ENCODE data around the gene ZNF655.
A peak's percentile ranks its signal among the peaks of the same experiment; 100 is the strongest.

ZNF655 gene, protein sequence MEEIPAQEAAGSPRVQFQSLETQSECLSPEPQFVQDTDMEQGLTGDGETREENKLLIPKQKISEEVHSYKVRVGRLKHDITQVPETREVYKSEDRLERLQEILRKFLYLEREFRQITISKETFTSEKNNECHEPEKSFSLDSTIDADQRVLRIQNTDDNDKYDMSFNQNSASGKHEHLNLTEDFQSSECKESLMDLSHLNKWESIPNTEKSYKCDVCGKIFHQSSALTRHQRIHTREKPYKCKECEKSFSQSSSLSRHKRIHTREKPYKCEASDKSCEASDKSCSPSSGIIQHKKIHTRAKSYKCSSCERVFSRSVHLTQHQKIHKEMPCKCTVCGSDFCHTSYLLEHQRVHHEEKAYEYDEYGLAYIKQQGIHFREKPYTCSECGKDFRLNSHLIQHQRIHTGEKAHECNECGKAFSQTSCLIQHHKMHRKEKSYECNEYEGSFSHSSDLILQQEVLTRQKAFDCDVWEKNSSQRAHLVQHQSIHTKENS

GRCh38 chr7:99558306-99559174, at the start of gene ZNF655:
TSS of gene ZNF655 (plus strand) at chr7:99558642. CDS start at chr7:99560560, 1,918 bp downstream.
- in situ Hi-C loops (cut with HindIII; ENCODE audit: low sequenced_read_pairs) = loop anchor here (5.0 kb wide), 1 partner anchor 81 kb away; no protein-coding TSS in a partner anchor
- H3K4me3 ChIP-seq (ENCODE audit: low read depth, low read length) = peak within 1 kb of the TSS; percentile 97
- DNase-seq (ENCODE audit: low read depth) = peak; percentile 59
- TF ChIP-seq CTCF (IDR thresholded peaks at IDR 0.05; ENCODE audit: low read depth, low read length, missing control alignments) = no peak

- no peak overlapping the region for H3K4me3 ChIP-seq (ENCODE audit: low read depth, low read length)
- DNase-seq (ENCODE audit: low read depth) = no peak
- TF ChIP-seq CTCF (IDR thresholded peaks at IDR 0.05; ENCODE audit: low read depth, low read length, missing control alignments) = no peak
- in situ Hi-C loops (cut with HindIII; ENCODE audit: low sequenced_read_pairs) = no loop called here
These were observed 44.4 kb upstream of the ZNF655 start for GRCh38 chr7:99514050-99514449.

GRCh38 chr7:99521399-99521798, 37.0 kb upstream of the ZNF655 start:
- in situ Hi-C loops (cut with HindIII; ENCODE audit: low sequenced_read_pairs) = no loop called here
- H3K4me3 ChIP-seq (ENCODE audit: low read depth, low read length) = no peak overlapping the region
- TF ChIP-seq CTCF (IDR thresholded peaks at IDR 0.05; ENCODE audit: low read depth, low read length, missing control alignments) = no peak
- no peak for DNase-seq (ENCODE audit: low read depth)

DNA sequence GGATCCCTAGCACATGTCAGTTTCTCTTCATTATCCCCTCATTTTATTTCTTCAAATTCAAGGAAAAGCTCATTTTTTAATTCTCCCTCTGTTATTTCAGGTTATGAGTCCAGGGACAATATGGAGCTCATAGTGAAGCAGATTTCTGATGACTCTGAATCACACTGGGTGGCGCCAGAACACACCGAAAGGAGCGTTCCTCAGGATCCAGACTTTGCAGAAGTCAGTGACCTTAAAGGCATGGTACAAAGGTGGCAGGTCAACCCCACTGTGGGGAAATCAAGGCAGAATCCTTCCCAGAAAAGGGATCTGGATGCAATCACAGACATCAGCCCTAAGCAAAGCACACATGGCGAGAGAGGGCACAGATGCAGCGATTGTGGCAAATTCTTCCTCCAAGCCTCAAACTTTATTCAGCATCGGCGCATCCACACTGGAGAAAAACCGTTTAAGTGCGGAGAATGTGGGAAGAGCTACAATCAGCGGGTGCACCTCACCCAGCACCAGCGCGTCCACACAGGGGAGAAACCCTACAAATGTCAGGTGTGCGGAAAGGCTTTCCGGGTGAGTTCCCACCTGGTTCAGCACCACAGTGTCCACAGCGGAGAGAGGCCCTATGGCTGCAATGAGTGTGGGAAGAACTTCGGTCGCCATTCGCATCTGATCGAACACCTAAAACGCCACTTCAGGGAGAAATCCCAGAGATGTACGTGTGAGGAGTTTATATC, 32.6 kb upstream of the ZNF655 start:
- DNase-seq (ENCODE audit: low read depth) = no peak
- peak; percentile 17 for TF ChIP-seq CTCF (IDR thresholded peaks at IDR 0.05; ENCODE audit: low read depth, low read length, missing control alignments)
- in situ Hi-C loops (cut with HindIII; ENCODE audit: low sequenced_read_pairs) = no loop called here
- no peak overlapping the region for H3K4me3 ChIP-seq (ENCODE audit: low read depth, low read length)

GRCh38 chr7:99531354-99531765, 27.1 kb upstream of the ZNF655 start:
- TF ChIP-seq CTCF (IDR thresholded peaks at IDR 0.05; ENCODE audit: low read depth, low read length, missing control alignments) = no peak
- no peak overlapping the region for H3K4me3 ChIP-seq (ENCODE audit: low read depth, low read length)
- DNase-seq (ENCODE audit: low read depth) = no peak
- in situ Hi-C loops (cut with HindIII; ENCODE audit: low sequenced_read_pairs) = no loop called here

GRCh38 chr7:99535667-99536066, 22.8 kb upstream of the ZNF655 start:
- in situ Hi-C loops (cut with HindIII; ENCODE audit: low sequenced_read_pairs) = no loop called here
- TF ChIP-seq CTCF (IDR thresholded peaks at IDR 0.05; ENCODE audit: low read depth, low read length, missing control alignments) = no peak
- no peak for DNase-seq (ENCODE audit: low read depth)
- H3K4me3 ChIP-seq (ENCODE audit: low read depth, low read length) = no peak overlapping the region

All from astrocyte of the cerebellum (primary cell).